A172 (cell line): ENCODE measurements around the gene NLN. TPM values are rescaled to one million over a fixed set of nuclear protein-coding genes. Genes with fewer than 3 reads are reported as not detected.
"Not testable (repeated sequence)": the region's sequence is repeated elsewhere in the genome, so short reads cannot be mapped to it uniquely, and the experiment has no call there.

Experiments used
- DNase-seq: peaks from one replicate; pipeline ENCODE4 v3.0.0-alpha.2; 2015; ENCODE audit warnings: low spot score
- total RNA-seq: library from RNA; depleted of rRNA; stranded (reverse); fragments of >200 nt; shearing (Covaris generic); gene quantifications from 2 replicates; pipeline ENCODE4 v1.2.3, GENCODE V29; 2014

NLN gene
- total RNA-seq, 1 experiment from 2014 or later: 54.7 TPM

GRCh38 chr5:65832152-65832551, 110.1 kb downstream of the NLN start:
- no peak for DNase-seq

- DNase-seq: no peak
Observed at GRCh38 chr5:65832603-65833228, 110.7 kb downstream of the NLN start.

- no peak for DNase-seq
Observed at GRCh38 chr5:65833780-65834179, 111.8 kb downstream of the NLN start.

- no peak for DNase-seq
Observed at GRCh38 chr5:65834306-65834705, 112.3 kb downstream of the NLN start.

GRCh38 chr5:65835191-65835590, 113.2 kb downstream of the NLN start:
- DNase-seq: no peak

- DNase-seq: peak; percentile 74
Observed at GRCh38 chr5:65837139-65837538, 115.1 kb downstream of the NLN start.

- DNase-seq: not testable (repeated sequence)
Observed at GRCh38 chr5:65839170-65839569, 117.2 kb downstream of the NLN start.

GRCh38 chr5:65840071-65840470, 118.1 kb downstream of the NLN start:
- DNase-seq: no peak

- DNase-seq: not testable (repeated sequence)
Observed at GRCh38 chr5:65844763-65845162, 122.8 kb downstream of the NLN start.

- no peak for DNase-seq
Observed at GRCh38 chr5:65846101-65846500, 124.1 kb downstream of the NLN start.

GRCh38 chr5:65847019-65847418, 125.0 kb downstream of the NLN start:
- DNase-seq: not testable (repeated sequence)

- DNase-seq: not testable (repeated sequence)
Observed at GRCh38 chr5:65849918-65850317, 127.9 kb downstream of the NLN start.

- no peak for DNase-seq
Observed at GRCh38 chr5:65854925-65855324, 132.9 kb downstream of the NLN start.

- no peak for DNase-seq
Observed at GRCh38 chr5:65855766-65856315, 133.8 kb downstream of the NLN start.

- DNase-seq: no peak
Observed at GRCh38 chr5:65856520-65856919, 134.5 kb downstream of the NLN start.

- DNase-seq: peak; percentile 21
Observed at GRCh38 chr5:65858316-65858715, 136.3 kb downstream of the NLN start.

GRCh38 chr5:65861830-65862241, 139.8 kb downstream of the NLN start:
- peak; percentile 99 for DNase-seq

GRCh38 chr5:65862384-65862783, 140.4 kb downstream of the NLN start:
- peak; percentile 50 for DNase-seq

GRCh38 chr5:65863747-65864146, 141.7 kb downstream of the NLN start:
- no peak for DNase-seq

GRCh38 chr5:65866837-65867521, 145.0 kb downstream of the NLN start:
- DNase-seq: no peak

GRCh38 chr5:65867542-65868195, 145.7 kb downstream of the NLN start:
- DNase-seq: peak; percentile 46

- DNase-seq: no peak
Observed at GRCh38 chr5:65868509-65868908, 146.5 kb downstream of the NLN start.

GRCh38 chr5:65871182-65871581, 149.2 kb downstream of the NLN start:
- peak; percentile 96 for DNase-seq
